ENCODE data around the gene IKBKG.
A peak's percentile ranks its signal among the peaks of the same experiment; 100 is the strongest.
"Not testable (repeated sequence)": the region's sequence is repeated elsewhere in the genome, so short reads cannot be mapped to it uniquely, and the experiment has no call there.

Gene IKBKG

DNA sequence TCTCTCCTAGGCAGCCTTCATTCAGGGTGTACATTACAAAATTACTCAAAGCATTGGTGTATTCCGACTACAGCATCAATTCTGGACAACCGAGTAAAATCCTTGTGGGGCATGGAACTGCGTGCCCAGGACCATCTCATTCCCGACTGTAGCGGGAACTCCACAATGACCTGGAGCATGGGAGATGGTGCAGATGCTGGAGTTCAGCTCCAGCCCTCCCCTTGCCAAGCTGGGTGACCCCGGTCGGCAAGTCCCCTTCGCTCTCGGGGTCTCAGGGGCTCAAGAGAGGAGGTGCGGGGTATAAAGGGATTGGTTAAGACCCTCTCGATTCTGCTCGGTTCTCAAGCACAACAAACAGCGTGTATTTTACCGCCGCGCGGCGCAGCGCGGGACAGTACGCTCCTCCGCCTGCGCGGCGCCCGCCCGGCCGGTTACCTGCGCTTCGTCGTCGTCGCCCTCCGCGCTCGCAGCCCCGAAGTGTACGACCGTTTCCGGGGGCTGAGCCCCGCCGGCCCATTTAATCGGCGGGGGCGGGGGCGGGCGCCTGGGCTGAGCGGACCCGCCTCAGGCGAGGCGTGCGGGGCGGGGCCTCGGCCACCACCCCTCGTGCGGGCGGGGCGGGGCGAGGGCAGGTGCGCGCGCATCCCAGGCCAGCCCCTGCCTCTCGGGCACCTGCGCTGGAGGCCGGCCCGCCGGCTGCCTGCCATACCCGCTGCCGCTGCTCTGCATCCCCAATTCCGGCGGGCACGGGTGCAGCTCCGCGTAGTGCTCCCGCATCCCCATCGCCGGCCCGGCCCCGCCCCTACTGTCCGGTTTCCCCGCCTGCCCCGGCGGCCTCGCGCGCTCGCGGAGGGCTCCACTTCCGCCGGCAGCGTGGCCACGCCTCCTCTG is 821 bp upstream of the IKBKG start, which contains the start of gene G6PD:
G6PD (minus strand) TSS at position 493 of the 891 bp plus-strand sequence. CDS start 691 bp downstream, outside the sequence.
- TF ChIP-seq, protein P1, sequence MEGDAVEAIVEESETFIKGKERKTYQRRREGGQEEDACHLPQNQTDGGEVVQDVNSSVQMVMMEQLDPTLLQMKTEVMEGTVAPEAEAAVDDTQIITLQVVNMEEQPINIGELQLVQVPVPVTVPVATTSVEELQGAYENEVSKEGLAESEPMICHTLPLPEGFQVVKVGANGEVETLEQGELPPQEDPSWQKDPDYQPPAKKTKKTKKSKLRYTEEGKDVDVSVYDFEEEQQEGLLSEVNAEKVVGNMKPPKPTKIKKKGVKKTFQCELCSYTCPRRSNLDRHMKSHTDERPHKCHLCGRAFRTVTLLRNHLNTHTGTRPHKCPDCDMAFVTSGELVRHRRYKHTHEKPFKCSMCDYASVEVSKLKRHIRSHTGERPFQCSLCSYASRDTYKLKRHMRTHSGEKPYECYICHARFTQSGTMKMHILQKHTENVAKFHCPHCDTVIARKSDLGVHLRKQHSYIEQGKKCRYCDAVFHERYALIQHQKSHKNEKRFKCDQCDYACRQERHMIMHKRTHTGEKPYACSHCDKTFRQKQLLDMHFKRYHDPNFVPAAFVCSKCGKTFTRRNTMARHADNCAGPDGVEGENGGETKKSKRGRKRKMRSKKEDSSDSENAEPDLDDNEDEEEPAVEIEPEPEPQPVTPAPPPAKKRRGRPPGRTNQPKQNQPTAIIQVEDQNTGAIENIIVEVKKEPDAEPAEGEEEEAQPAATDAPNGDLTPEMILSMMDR (IDR thresholded peaks at IDR 0.05; ENCODE audit: low read depth, low read length), result no peak
- TF ChIP-seq POLR2A (IDR thresholded peaks at IDR 0.05; ENCODE audit: extremely low read depth, insufficient read length), result peak; percentile 68
- TF ChIP-seq, protein P2, sequence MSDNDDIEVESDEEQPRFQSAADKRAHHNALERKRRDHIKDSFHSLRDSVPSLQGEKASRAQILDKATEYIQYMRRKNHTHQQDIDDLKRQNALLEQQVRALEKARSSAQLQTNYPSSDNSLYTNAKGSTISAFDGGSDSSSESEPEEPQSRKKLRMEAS (IDR thresholded peaks at IDR 0.05; ENCODE audit: low read depth, low read length), result peak; percentile 45
- peak; percentile 37; the same call in 1 of the 2 replicates for TF ChIP-seq MYC (IDR thresholded peaks at IDR 0.05; ENCODE audit: low read depth, low read length)
- peak; percentile 81 for DNase-seq (ENCODE audit: low read depth)

DNA sequence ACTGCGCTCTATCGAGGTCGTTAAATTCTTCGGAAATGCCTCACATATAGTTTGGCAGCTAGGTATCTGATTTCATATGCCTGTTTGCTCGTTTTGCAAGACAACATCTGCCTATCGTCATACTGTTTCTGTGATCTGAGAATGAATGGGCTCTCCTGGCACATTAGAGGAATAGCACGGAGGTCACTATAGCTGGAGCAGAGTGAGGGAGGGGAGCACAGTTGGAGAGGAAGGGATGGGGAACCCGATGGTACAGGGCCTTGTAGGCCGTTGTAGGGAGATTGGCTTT is 552 bp downstream of the IKBKG start:
- DNase-seq (ENCODE audit: low read depth), result no peak
- H3K4me3 ChIP-seq (ENCODE audit: low read depth, low read length), result peak overlapping the region; percentile 98
- TF ChIP-seq, protein P1 (IDR thresholded peaks at IDR 0.05; ENCODE audit: low read depth, low read length), result no peak
- TF ChIP-seq MYC (IDR thresholded peaks at IDR 0.05; ENCODE audit: low read depth, low read length) (no peak), POLR2A (IDR thresholded peaks at IDR 0.05; ENCODE audit: extremely low read depth, insufficient read length) (no peak)
- TF ChIP-seq, protein P2 (IDR thresholded peaks at IDR 0.05; ENCODE audit: low read depth, low read length), result no peak

More for the DNA sequence above, 821 bp upstream of the IKBKG start, which contains the start of gene G6PD:
- H3K4me3 ChIP-seq (ENCODE audit: low read depth, low read length), result peak within 1 kb of the TSS; percentile 98

DNA sequence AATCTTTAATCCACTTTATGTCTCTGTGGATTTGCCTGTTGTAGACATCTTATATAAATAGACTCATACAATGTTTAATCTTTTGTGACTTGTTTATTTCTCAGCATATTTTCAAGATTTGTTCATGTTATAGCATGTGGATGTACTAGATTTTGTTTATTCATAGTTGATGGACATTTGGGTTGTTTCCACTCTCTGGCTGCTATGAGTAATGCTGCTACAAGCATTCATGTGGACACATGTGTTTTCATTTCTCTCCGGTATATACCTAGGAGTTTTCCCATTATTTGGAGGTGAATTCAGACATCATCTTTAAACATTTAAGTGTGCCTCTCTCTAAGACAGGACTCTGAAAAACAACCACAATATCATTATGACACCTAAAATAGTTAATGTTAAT is 2.3 kb downstream of the IKBKG start:
- no peak for DNase-seq (ENCODE audit: low read depth)
- no peak overlapping the region for H3K4me3 ChIP-seq (ENCODE audit: low read depth, low read length)
- TF ChIP-seq, protein P1 (IDR thresholded peaks at IDR 0.05; ENCODE audit: low read depth, low read length), result no peak
- TF ChIP-seq MYC (IDR thresholded peaks at IDR 0.05; ENCODE audit: low read depth, low read length), result no peak
- TF ChIP-seq POLR2A (IDR thresholded peaks at IDR 0.05; ENCODE audit: extremely low read depth, insufficient read length), result no peak
- TF ChIP-seq, protein P2 (IDR thresholded peaks at IDR 0.05; ENCODE audit: low read depth, low read length), result no peak

DNA sequence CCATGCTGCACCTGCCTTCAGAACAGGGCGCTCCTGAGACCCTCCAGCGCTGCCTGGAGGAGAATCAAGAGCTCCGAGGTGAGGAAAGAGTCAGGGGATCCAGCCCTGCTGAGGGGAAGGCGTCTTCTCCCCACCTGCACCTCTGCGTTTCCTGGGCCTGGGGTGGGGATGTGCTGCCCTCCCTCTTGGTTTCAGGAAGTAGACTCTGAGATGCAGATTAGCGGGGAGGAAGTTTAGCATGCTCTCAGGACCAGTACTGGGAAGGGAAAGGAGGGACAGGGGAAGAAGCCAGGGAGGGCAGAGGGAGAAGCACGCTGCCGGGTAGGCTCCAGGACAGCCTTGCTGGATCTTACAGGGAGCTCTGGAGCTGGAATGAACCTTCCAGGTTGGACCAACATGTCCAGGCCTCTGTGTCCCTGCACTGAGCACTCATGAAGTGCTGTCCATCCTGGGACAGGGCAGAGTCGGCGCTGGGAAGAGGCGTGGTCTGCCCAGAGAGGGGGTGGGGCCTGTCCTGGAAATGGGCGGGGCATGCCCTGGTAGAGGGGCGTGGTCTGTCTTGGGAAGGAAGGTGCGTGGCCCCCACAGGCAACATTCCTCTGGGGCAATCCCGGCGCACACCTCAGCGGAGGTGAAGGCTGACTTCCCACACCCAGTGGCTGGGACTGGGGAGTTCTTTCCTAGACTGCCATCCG is 4.8 kb downstream of the IKBKG start:
- H3K4me3 ChIP-seq (ENCODE audit: low read depth, low read length); DNase-seq (ENCODE audit: low read depth): not testable (repeated sequence)

DNA sequence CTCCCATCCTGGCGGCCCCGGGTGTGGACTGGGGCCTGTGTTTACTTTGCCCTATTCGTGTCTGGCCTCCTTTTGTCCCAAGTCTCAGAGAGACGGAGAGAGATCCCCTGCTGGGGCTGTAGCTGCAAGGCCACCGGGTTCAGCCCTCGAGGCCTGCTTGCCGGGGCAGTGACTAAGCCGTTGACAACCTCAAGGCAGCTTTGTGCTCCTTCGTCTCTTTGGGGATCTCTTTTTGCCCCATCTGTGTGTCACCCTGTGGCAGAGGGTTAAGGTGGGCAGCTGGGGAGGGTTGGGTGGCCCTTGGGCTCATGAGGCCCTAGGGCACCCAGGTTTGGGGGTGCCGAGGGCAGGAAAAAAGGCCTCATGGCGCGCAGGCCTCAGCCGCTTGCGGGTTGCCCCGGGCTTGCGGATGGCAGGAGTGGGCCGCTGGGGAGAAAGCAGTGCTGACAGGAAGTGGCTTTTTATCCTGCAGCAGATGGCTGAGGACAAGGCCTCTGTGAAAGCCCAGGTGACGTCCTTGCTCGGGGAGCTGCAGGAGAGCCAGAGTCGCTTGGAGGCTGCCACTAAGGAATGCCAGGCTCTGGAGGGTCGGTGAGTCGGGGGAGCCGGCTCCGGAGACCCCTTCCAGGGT is 10.8 kb downstream of the IKBKG start:
- H3K4me3 ChIP-seq (ENCODE audit: low read depth, low read length); DNase-seq (ENCODE audit: low read depth): not testable (repeated sequence)

DNA sequence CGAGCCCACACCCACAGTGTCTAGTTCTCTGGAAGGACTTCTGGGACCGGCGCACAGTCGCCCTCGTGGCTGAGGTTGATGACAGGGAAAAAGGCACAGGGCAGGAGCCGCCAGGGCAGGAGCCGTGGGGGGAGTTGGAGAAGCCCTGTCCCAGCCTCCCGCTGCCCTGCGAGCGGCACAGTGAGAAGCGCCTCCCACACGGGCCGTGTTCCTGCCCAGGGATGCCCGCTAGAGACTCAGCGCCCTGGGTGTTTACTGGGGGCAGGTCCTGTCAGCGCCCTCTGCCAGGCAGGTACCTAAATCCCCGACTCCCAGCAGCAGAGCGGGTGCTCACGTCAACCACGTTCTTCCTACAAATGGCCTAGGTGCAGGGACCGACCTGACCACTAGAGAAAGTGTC is 11.5 kb downstream of the IKBKG start:
- not testable (repeated sequence) for DNase-seq (ENCODE audit: low read depth); H3K4me3 ChIP-seq (ENCODE audit: low read depth, low read length)

DNA sequence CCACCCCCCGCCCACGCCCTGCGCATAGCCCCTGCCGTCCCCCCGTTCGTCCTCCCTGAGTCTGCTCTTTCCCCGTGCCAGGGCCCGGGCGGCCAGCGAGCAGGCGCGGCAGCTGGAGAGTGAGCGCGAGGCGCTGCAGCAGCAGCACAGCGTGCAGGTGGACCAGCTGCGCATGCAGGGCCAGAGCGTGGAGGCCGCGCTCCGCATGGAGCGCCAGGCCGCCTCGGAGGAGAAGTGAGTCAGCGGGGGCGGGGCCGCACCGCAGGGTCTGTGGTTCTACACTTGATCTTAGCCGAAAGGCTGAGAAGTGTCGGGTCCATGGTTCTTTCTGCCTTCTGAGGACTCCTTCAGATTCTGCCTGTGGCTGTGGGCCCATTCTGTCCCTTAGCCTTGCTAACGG is 12.9 kb downstream of the IKBKG start:
- not testable (repeated sequence) for DNase-seq (ENCODE audit: low read depth); H3K4me3 ChIP-seq (ENCODE audit: low read depth, low read length)

DNA sequence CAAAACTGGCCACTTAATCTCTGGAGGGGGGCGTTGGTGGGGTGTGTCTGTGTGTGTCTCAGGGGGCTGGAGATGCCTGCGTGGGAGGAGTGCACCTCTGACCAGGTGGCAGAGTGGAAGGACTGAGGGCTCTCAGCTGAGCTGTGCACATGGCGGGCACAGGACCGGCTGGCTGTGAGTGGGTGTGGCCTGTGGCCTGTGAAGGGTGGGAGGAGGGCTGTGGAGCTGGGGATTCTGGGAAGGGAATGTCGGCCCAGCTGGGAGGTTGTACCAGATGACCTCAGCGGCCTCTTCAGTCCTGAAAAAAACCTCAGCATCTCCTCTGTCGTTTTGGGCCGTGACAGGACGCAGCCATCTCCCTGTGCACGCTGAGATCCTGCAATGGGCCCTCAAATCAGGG is 14.9 kb downstream of the IKBKG start:
- not testable (repeated sequence) for DNase-seq (ENCODE audit: low read depth); H3K4me3 ChIP-seq (ENCODE audit: low read depth, low read length)

DNA sequence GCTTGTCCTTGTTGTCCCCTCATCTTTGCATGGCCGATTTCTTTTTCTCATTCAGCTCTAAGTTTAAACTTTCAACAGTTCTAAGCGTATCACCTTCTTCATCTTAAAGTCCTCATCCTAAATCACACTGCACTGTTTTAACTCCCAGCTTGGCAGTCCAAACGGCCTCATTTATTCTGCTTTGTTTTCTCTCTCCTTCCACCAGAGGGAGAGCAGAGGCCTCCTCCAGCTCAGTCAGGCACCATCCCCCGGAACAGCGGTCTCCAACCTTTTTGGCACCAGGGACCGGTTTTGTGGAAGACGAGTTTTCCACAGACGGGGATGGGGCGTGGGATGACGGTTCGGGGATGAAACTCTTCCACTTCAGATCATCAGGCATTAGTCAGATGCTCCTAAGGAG is 22.9 kb downstream of the IKBKG start:
- H3K4me3 ChIP-seq (ENCODE audit: low read depth, low read length); DNase-seq (ENCODE audit: low read depth): not testable (repeated sequence)

DNA sequence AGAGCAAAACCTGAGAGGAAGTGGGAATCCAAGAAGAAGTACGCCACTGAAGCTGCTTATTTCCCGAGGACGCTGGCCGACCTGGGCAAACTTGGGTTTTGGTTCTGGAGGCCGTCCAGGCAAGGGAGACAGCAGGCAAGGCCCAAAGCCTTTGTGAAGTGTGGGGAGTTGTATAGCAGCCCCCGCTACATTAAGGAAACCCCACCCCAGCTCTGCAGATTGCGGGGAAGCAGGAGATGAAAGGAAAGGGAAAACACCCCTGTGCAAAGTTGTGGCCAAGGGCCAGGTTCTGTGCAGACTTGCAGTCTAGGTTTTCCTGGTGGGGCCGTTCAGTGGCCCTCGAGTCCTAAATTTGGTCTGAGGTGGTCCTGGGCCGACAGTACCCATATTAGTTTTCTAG is 25.6 kb downstream of the IKBKG start:
- not testable (repeated sequence) for DNase-seq (ENCODE audit: low read depth); H3K4me3 ChIP-seq (ENCODE audit: low read depth, low read length)

DNA sequence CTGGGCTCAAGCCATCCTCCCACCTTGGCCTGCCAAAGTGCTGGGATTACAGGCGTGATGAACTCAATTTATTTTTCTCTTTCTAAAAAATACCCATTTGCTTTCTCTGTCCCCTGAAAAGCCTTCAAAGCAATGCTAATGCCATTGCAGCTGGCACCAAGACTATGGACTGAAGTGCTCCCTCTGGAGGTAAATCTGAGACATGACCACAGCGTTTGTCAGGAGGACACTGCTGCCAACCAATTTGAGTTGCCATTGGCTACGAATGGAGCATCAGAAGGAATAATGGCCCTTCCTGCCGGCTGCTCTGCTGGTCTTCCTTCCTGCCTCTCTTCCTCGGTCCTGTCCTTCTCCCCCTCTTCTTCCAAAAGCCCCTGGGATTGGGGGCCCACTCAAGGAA is 27.7 kb downstream of the IKBKG start:
- not testable (repeated sequence) for DNase-seq (ENCODE audit: low read depth)

DNA sequence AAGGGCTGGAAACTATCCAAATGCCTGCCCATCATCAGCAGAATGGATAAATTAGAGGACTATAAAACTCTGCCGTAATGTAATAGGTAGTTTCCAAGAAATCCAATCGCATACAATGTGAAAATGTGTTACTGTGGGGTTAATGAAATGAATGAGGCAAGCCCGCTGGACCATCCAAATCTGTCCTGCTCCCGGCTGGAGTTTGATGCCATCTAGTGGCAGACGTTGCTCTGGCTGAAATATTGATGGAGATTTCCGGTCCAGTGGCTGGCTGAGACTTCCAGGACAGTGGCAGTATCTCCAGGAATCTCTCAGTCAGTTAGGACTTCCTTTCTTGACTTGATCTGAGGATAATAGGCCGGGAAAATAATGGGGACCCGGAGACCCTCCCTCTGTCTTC is 35.6 kb downstream of the IKBKG start:
- not testable (repeated sequence) for H3K4me3 ChIP-seq (ENCODE audit: low read depth, low read length)

More for the DNA sequence above, 27.7 kb downstream of the IKBKG start:
- not testable (repeated sequence) for H3K4me3 ChIP-seq (ENCODE audit: low read depth, low read length)

More for the DNA sequence above, 35.6 kb downstream of the IKBKG start:
- not testable (repeated sequence) for DNase-seq (ENCODE audit: low read depth)
